Measurements from ENCODE around the gene CBX6. TPM values are rescaled to one million over a fixed set of nuclear protein-coding genes. Genes with fewer than 3 reads are reported as not detected.
A peak's percentile ranks its signal among the peaks of the same experiment; 100 is the strongest.
"Not testable (repeated sequence)": the region's sequence is repeated elsewhere in the genome, so short reads cannot be mapped to it uniquely, and the experiment has no call there.

Gene CBX6
- total RNA-seq, 1 donor: 66.5 TPM

GRCh38 chr22:38861170-38861876 lies 10.7 kb downstream of the CBX6 start:
- peak; percentile 29 for TF ChIP-seq CTCF (IDR thresholded peaks at IDR 0.05; ENCODE audit: insufficient read depth, low read depth, low read length)
- DNase-seq (ENCODE audit: low read depth): no peak
- H3K4me3 ChIP-seq (ENCODE audit: low read depth, low read length): no peak overlapping the region

DNA sequence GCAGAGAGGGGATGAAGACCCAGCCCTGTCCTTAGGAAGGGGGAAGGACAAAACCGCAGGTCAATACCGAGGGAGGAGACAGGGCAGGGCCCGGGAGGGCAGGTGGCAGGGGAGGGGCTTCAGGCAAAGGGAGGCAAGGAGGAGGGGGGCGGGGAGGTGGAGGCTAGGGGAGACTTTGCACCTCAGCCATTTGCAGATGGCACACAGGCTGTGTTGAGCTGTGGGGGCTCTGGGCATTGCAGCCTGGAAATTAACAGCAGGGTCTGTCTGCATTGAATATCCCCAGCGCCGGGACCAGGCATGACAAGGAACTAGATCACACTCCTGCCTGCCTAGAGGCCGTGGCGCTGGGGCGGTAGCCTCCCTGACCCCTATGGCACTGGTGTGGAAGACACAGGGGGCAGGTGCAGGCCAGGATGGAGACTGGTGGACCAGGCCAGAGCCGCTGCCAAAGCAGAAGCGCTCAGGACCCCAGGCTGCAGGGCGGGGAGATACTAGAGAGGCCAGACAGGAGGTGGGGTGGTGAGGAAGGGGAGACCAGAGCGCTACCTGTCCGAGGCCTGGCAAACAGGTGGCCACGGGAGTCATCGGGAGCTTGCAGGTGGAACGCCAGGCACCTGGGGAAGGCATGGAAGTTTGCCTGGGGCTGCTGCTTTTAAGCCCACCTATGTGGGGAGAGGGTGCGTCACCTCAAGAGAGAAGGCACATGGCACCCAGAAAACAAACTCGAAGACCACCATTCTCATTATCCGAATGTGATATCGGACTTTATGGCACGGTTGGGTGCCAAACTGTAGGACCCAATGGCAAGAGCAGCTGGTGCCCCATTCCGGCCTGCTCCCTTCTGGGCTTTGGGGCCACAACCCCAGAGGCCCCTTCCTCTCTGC lies 11.5 kb downstream of the CBX6 start:
- H3K4me3 ChIP-seq (ENCODE audit: low read depth, low read length): no peak overlapping the region
- TF ChIP-seq CTCF (IDR thresholded peaks at IDR 0.05; ENCODE audit: insufficient read depth, low read depth, low read length): no peak
- no peak for DNase-seq (ENCODE audit: low read depth)

DNA sequence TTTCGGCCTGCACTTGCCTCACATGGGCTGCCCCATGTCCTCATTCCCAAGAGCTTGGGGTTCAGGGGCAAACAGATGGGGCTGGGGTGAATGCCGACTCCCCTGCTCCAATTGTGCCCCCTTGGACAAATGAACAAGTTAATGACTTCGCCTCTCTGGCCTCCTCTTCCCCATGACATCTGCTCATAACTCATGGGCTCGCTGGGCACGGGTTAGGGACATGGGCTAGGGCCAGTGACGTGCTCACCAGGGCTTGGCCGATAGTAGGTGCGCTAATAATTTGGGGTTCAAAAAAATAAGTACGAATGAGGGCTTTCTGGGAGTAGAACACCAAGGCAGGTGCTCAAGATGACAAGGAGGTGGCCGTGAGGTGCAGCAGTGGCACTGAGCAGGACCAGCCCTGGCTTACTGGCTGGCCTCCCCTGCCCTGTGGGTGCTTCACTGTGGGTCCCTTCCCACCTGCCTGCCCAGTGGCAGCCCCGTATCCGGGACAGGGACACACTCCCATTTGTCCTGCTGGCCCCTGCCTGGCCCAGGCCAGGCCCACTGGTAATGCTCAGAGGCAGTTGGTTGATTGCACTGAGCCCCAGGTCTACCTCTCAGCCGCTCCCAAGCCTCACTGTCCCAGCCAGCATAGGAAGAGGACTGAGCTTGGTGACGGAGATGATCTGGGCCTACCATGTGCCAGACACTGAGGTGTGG lies 12.3 kb downstream of the CBX6 start:
- DNase-seq (ENCODE audit: low read depth): no peak
- no peak for TF ChIP-seq CTCF (IDR thresholded peaks at IDR 0.05; ENCODE audit: insufficient read depth, low read depth, low read length)
- H3K4me3 ChIP-seq (ENCODE audit: low read depth, low read length): no peak overlapping the region

DNA sequence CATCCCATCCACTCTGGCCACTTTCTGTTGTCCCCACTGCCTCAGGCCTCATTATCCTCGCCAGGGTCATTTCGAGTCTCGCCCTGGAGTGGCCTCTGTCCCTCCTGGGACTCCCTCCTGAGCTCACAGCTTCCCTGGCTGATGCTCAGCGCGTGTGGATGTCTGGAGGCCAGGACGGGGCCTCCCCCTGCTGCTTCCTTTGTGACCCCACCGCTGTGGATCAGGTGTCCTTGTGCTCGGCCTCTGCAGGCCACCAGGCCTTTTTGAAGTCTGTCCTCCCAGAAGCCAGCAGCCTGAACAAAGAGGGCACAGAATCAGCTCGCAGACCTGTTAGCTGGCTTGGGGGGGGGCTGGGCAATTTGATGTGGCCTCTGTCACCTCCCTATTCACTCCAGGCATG lies 13.5 kb downstream of the CBX6 start:
- H3K4me3 ChIP-seq (ENCODE audit: low read depth, low read length): no peak overlapping the region
- no peak for TF ChIP-seq CTCF (IDR thresholded peaks at IDR 0.05; ENCODE audit: insufficient read depth, low read depth, low read length)
- no peak for DNase-seq (ENCODE audit: low read depth)

GRCh38 chr22:38854476-38854875 lies 17.5 kb downstream of the CBX6 start:
- DNase-seq (ENCODE audit: low read depth): not testable (repeated sequence)

DNA sequence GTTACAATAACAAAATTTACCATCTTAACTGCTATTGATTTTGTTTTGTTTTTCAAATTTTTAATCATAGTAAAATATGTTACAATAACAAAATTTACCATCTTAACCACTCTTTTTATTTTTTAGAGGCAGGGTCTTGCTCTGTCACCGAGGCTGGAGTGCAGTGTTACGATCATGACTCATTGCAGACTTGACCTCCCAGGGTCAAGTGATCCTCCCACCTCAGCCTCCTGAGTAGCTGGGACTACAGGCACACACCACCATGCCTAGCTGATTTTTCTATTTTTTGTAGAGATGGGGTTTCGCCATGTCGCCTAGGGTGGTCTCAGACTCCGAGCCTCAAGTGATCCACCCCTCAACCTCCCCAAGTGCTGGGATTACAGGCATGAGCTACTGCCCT lies 18.1 kb downstream of the CBX6 start:
- not testable (repeated sequence) for DNase-seq (ENCODE audit: low read depth); H3K4me3 ChIP-seq (ENCODE audit: low read depth, low read length)

More at GRCh38 chr22:38854476-38854875, 17.5 kb downstream of the CBX6 start:
- H3K4me3 ChIP-seq (ENCODE audit: low read depth, low read length): not testable (repeated sequence)

GRCh38 chr22:38853196-38853651 lies 18.8 kb downstream of the CBX6 start:
- TF ChIP-seq CTCF (IDR thresholded peaks at IDR 0.05; ENCODE audit: insufficient read depth, low read depth, low read length): no peak
- H3K4me3 ChIP-seq (ENCODE audit: low read depth, low read length): no peak overlapping the region
- no peak for DNase-seq (ENCODE audit: low read depth)

All from fibroblast of villous mesenchyme (primary cell).